Measurements from ENCODE around the gene IL31.
"Not testable (repeated sequence)": the region's sequence is repeated elsewhere in the genome, so short reads cannot be mapped to it uniquely, and the experiment has no call there.

The IL31 gene

GRCh38 chr12:122174155-122174845 lies at the start of gene IL31:
Gene IL31 (minus strand): TSS chr12:122174221. CDS start chr12:122174172, 49 bp downstream.
- no peak for DNase-seq

GRCh38 chr12:122216445-122216844 lies 42.4 kb upstream of the IL31 start:
- DNase-seq, result no peak

GRCh38 chr12:122215771-122216170 lies 41.8 kb upstream of the IL31 start:
- no peak for DNase-seq

GRCh38 chr12:122208073-122208820 lies 34.2 kb upstream of the IL31 start:
- DNase-seq, result no peak

GRCh38 chr12:122207391-122207790 lies 33.4 kb upstream of the IL31 start:
- DNase-seq, result no peak

GRCh38 chr12:122206976-122207375 lies 33.0 kb upstream of the IL31 start:
- DNase-seq, result no peak

- DNase-seq, result no peak
Measured at GRCh38 chr12:122206111-122206881, 32.3 kb upstream of the IL31 start.

- DNase-seq, result no peak
Measured at GRCh38 chr12:122205053-122205925, 31.3 kb upstream of the IL31 start.

- no peak for DNase-seq
Measured at GRCh38 chr12:122204167-122205052, 30.4 kb upstream of the IL31 start.

- DNase-seq, result peak; percentile 69
Measured at GRCh38 chr12:122203301-122204166, 29.5 kb upstream of the IL31 start, which contains the start of gene B3GNT4. Gene B3GNT4 (plus strand): TSS chr12:122203709. CDS start chr12:122204619, 910 bp downstream.

- not testable (repeated sequence) for DNase-seq
Measured at GRCh38 chr12:122202811-122203210, 28.8 kb upstream of the IL31 start.

GRCh38 chr12:122202017-122202416 lies 28.0 kb upstream of the IL31 start:
- DNase-seq, result no peak

- DNase-seq, result no peak
Measured at GRCh38 chr12:122201381-122201780, 27.4 kb upstream of the IL31 start.

- no peak for DNase-seq
Measured at GRCh38 chr12:122200541-122201175, 26.6 kb upstream of the IL31 start.

- no peak for DNase-seq
Measured at GRCh38 chr12:122199484-122200355, 25.7 kb upstream of the IL31 start.

- DNase-seq, result no peak
Measured at GRCh38 chr12:122197612-122197966, 23.6 kb upstream of the IL31 start.

GRCh38 chr12:122195405-122195804 lies 21.4 kb upstream of the IL31 start:
- no peak for DNase-seq

GRCh38 chr12:122194804-122195203 lies 20.8 kb upstream of the IL31 start:
- DNase-seq, result no peak

- DNase-seq, result no peak
Measured at GRCh38 chr12:122192441-122192840, 18.4 kb upstream of the IL31 start.

All from activated T-cell treated with anti-CD3 and anti-CD28 coated beads for 4 hours (primary cell).